Body of pancreas (tissue), 4 donors: ENCODE results near the gene KRI1.

ENCODE experiments used
- POLR2A ChIP-seq, 3 donors: fragments of 450-650 bp; IDR thresholded peaks; one replicate each; pipeline ENCODE4 v1.6.1; 2016; ENCODE audit warnings: antibody characterized with exemption in 3 of 3, mild to moderate bottlenecking in 2 of 3
- TF ChIP-seq, protein P1 (sequence below), 7 experiments: fragments of 450-650 bp in 4 of 7; fragments of 200-600 bp in 3 of 7; sonication (generic) in 3 of 7; IDR thresholded peaks; one replicate each; pipeline ENCODE4 v1.5.1; 2016 to 2019; ENCODE audit warnings: antibody characterized with exemption in 7 of 7

DNA sequence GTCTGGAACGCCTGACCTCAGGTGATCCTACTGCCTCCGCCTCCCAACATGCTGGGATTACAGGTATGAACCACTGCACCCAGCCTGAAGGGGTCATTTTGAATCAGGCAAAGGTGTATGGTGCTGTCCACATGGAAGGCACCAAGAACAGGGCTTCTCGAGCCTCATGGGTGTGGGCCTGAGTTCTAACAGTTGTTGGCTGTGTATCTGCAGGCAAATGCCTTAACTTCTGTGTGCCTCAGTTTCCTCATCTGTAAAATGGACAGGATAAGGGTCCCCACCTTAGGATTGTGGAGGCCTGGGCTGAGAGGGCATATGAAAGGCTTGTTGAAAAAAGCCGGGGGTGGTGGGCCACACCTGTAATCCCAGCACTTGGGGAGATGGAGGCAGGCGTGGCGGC is 12.1 kb upstream of the KRI1 start:
- TF ChIP-seq, protein P1, sequence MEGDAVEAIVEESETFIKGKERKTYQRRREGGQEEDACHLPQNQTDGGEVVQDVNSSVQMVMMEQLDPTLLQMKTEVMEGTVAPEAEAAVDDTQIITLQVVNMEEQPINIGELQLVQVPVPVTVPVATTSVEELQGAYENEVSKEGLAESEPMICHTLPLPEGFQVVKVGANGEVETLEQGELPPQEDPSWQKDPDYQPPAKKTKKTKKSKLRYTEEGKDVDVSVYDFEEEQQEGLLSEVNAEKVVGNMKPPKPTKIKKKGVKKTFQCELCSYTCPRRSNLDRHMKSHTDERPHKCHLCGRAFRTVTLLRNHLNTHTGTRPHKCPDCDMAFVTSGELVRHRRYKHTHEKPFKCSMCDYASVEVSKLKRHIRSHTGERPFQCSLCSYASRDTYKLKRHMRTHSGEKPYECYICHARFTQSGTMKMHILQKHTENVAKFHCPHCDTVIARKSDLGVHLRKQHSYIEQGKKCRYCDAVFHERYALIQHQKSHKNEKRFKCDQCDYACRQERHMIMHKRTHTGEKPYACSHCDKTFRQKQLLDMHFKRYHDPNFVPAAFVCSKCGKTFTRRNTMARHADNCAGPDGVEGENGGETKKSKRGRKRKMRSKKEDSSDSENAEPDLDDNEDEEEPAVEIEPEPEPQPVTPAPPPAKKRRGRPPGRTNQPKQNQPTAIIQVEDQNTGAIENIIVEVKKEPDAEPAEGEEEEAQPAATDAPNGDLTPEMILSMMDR (IDR thresholded peaks at IDR 0.05) = no peak
- no peak for TF ChIP-seq POLR2A (IDR thresholded peaks at IDR 0.05)
